ENCODE measurements around the gene CRYBG1. TPM values are rescaled to one million over a fixed set of nuclear protein-coding genes. Genes with fewer than 3 reads are reported as not detected.

CRYBG1 gene
- total RNA-seq, 2 donors from 2014 or later, result 61.0 to 62.4 TPM

GRCh38 chr6:106445508-106445878 lies 85.0 kb downstream of the CRYBG1 start:
- H3K4me1 Mint-ChIP-seq, result peaks cover 11% of the 10 kb centered on the region
- H3K27me3 Mint-ChIP-seq, result peaks cover 40% of the 10 kb centered on the region
- no peak overlapping the region for H3K4me3 Mint-ChIP-seq
- H3K36me3 Mint-ChIP-seq (ENCODE audit: low read depth), result no peaks in the 10 kb centered on the region
- H3K27ac Mint-ChIP-seq, result no peak overlapping the region
- no peak for DNase-seq
- no peak for ATAC-seq
- no peaks in the 10 kb centered on the region for H3K9me3 ChIP-seq (ENCODE audit: control insufficient read depth, low read length, poor library complexity, severe bottlenecking)

- no peaks in the 10 kb centered on the region for H3K36me3 Mint-ChIP-seq (ENCODE audit: low read depth)
- peak; percentile 52 for ATAC-seq
- H3K27me3 Mint-ChIP-seq, result peaks cover 32% of the 10 kb centered on the region
- no peak overlapping the region for H3K27ac Mint-ChIP-seq
- peaks cover 11% of the 10 kb centered on the region for H3K4me1 Mint-ChIP-seq
- no peaks in the 10 kb centered on the region for H3K9me3 ChIP-seq (ENCODE audit: control insufficient read depth, low read length, poor library complexity, severe bottlenecking)
- DNase-seq, result no peak
- no peak overlapping the region for H3K4me3 Mint-ChIP-seq
Measured at GRCh38 chr6:106446287-106446885, 85.9 kb downstream of the CRYBG1 start.

- Mint-ChIP-seq H3K27ac (no peak overlapping the region), H3K27me3 (peaks cover 28% of the 10 kb centered on the region), H3K4me1 (peaks cover 11% of the 10 kb centered on the region), H3K4me3 (no peak overlapping the region), H3K36me3 (ENCODE audit: low read depth) (no peaks in the 10 kb centered on the region)
- DNase-seq, result no peak
- no peaks in the 10 kb centered on the region for H3K9me3 ChIP-seq (ENCODE audit: control insufficient read depth, low read length, poor library complexity, severe bottlenecking)
- ATAC-seq, result no peak
Measured at GRCh38 chr6:106446983-106447382, 86.5 kb downstream of the CRYBG1 start.

DNA sequence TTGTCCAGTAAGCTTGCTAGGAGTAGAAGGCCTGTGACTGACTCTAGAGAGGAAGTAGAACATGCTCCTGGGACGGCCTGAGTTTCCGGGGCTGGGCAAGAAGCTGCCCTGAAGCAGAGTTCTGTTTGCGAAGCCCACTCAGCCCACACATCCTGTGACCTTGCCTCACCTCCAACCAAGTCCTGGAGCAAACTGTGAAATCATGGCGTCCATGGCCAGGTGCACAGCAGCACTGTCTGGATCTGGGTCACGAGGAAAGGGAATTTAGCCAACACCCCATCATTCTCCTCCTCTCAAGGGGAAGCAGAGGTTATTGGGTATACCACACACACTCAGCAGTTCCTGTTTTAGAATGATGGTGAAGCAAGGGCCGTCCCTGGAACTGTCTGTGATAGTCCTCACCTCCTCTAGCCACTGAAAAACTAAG lies 87.5 kb downstream of the CRYBG1 start:
- H3K4me3 Mint-ChIP-seq, result peak overlapping the region; percentile 7
- no peaks in the 10 kb centered on the region for H3K36me3 Mint-ChIP-seq (ENCODE audit: low read depth)
- H3K27me3 Mint-ChIP-seq, result peaks cover 17% of the 10 kb centered on the region
- ATAC-seq (peak; percentile 56), DNase-seq (no peak)
- no peaks in the 10 kb centered on the region for H3K9me3 ChIP-seq (ENCODE audit: control insufficient read depth, low read length, poor library complexity, severe bottlenecking)
- peak overlapping the region; percentile 8 for H3K27ac Mint-ChIP-seq
- H3K4me1 Mint-ChIP-seq, result peaks cover 11% of the 10 kb centered on the region

GRCh38 chr6:106450653-106451052 lies 90.1 kb downstream of the CRYBG1 start:
- no peak for DNase-seq
- no peaks in the 10 kb centered on the region for H3K9me3 ChIP-seq (ENCODE audit: control insufficient read depth, low read length, poor library complexity, severe bottlenecking)
- H3K4me1 Mint-ChIP-seq, result peaks cover 10% of the 10 kb centered on the region
- H3K36me3 Mint-ChIP-seq (ENCODE audit: low read depth), result no peaks in the 10 kb centered on the region
- peaks cover 5% of the 10 kb centered on the region for H3K27me3 Mint-ChIP-seq
- no peak for ATAC-seq
- H3K27ac Mint-ChIP-seq, result no peak overlapping the region
- no peak overlapping the region for H3K4me3 Mint-ChIP-seq

- Mint-ChIP-seq H3K4me3 (no peak overlapping the region), H3K27me3 (peaks cover 5% of the 10 kb centered on the region), H3K36me3 (ENCODE audit: low read depth) (no peaks in the 10 kb centered on the region), H3K27ac (no peak overlapping the region), H3K4me1 (peaks cover 10% of the 10 kb centered on the region)
- ATAC-seq, result no peak
- H3K9me3 ChIP-seq (ENCODE audit: control insufficient read depth, low read length, poor library complexity, severe bottlenecking), result no peaks in the 10 kb centered on the region
- no peak for DNase-seq
Measured at GRCh38 chr6:106451439-106451838, 90.9 kb downstream of the CRYBG1 start.

- no peaks in the 10 kb centered on the region for H3K9me3 ChIP-seq (ENCODE audit: control insufficient read depth, low read length, poor library complexity, severe bottlenecking)
- H3K4me1 Mint-ChIP-seq, result peaks cover 9% of the 10 kb centered on the region
- no peak overlapping the region for H3K27ac Mint-ChIP-seq
- ATAC-seq, result no peak
- no peaks in the 10 kb centered on the region for H3K36me3 Mint-ChIP-seq (ENCODE audit: low read depth)
- no peak for DNase-seq
- no peak overlapping the region for H3K4me3 Mint-ChIP-seq
- H3K27me3 Mint-ChIP-seq, result peaks cover 5% of the 10 kb centered on the region
Measured at GRCh38 chr6:106452628-106453027, 92.1 kb downstream of the CRYBG1 start.

- H3K4me3 Mint-ChIP-seq, result no peak overlapping the region
- H3K27ac Mint-ChIP-seq, result no peak overlapping the region
- H3K4me1 Mint-ChIP-seq, result peaks cover 2% of the 10 kb centered on the region
- H3K9me3 ChIP-seq (ENCODE audit: control insufficient read depth, low read length, poor library complexity, severe bottlenecking), result no peaks in the 10 kb centered on the region
- no peaks in the 10 kb centered on the region for H3K36me3 Mint-ChIP-seq (ENCODE audit: low read depth)
- peaks cover 5% of the 10 kb centered on the region for H3K27me3 Mint-ChIP-seq
- DNase-seq (no peak), ATAC-seq (no peak)
Measured at GRCh38 chr6:106453756-106454367, 93.3 kb downstream of the CRYBG1 start.

DNA sequence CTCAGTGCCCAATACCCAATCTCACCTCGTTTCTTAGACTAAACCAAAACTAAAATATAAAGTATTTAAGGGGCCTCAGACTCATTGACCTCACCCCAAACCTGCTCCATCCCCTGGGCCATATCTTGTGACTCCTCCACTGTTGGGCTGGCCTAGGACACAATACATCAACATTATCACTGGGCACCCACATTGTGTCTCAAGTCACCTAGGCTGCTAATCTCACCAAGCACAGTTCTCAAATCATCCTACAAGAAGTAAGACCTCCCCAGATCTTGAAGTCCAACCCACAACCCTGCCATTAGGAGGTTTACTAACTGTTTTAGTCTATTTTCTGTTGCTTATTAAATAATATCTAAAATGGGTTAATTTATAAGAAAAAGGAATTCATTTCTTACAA lies 96.2 kb downstream of the CRYBG1 start:
- peaks cover 2% of the 10 kb centered on the region for H3K4me1 Mint-ChIP-seq
- no peak for DNase-seq
- no peak overlapping the region for H3K27ac Mint-ChIP-seq
- H3K27me3 Mint-ChIP-seq, result peaks cover 16% of the 10 kb centered on the region
- no peak overlapping the region for H3K4me3 Mint-ChIP-seq
- no peaks in the 10 kb centered on the region for H3K9me3 ChIP-seq (ENCODE audit: control insufficient read depth, low read length, poor library complexity, severe bottlenecking)
- no peaks in the 10 kb centered on the region for H3K36me3 Mint-ChIP-seq (ENCODE audit: low read depth)
- no peak for ATAC-seq

GRCh38 chr6:106458021-106458986 lies 97.8 kb downstream of the CRYBG1 start:
- peaks cover 16% of the 10 kb centered on the region for H3K27me3 Mint-ChIP-seq
- peaks cover 4% of the 10 kb centered on the region for H3K4me1 Mint-ChIP-seq

DNA sequence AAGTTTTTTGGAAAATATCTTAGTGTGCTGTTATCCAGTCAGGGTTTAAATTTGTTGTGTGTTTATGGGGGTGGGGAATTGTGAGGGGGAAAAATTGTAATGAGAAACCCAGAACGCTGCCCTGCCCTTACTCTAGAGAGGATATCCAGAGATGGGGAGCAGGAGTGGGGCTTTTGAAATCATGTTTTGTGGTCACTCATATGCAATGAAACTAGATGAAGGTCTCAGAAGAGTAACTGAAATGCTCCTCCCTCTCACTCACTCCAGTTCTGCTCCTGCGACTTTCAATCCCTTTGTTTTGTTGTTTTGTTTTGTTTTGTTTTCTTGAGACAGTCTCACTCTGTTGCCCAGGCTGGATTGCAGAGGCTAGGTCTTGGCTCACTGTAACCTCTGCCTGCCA lies 100.0 kb downstream of the CRYBG1 start:
- Mint-ChIP-seq H3K4me3 (no peak overlapping the region), H3K27ac (no peak overlapping the region), H3K4me1 (peaks cover 2% of the 10 kb centered on the region), H3K36me3 (ENCODE audit: low read depth) (peaks cover 2% of the 10 kb centered on the region), H3K27me3 (peaks cover 21% of the 10 kb centered on the region)
- no peaks in the 10 kb centered on the region for H3K9me3 ChIP-seq (ENCODE audit: control insufficient read depth, low read length, poor library complexity, severe bottlenecking)
- ATAC-seq, result no peak
- no peak for DNase-seq

More at GRCh38 chr6:106458021-106458986, 97.8 kb downstream of the CRYBG1 start:
- peaks cover 2% of the 10 kb centered on the region for H3K36me3 Mint-ChIP-seq (ENCODE audit: low read depth)
- DNase-seq (no peak), ATAC-seq (no peak)
- H3K9me3 ChIP-seq (ENCODE audit: control insufficient read depth, low read length, poor library complexity, severe bottlenecking), result no peaks in the 10 kb centered on the region
- no peak overlapping the region for H3K4me3 Mint-ChIP-seq
- no peak overlapping the region for H3K27ac Mint-ChIP-seq

GRCh38 chr6:106461084-106461483 lies 100.6 kb downstream of the CRYBG1 start:
- H3K36me3 Mint-ChIP-seq (ENCODE audit: low read depth), result peaks cover 2% of the 10 kb centered on the region
- peaks cover 24% of the 10 kb centered on the region for H3K27me3 Mint-ChIP-seq
- ATAC-seq (no peak), DNase-seq (no peak)
- no peak overlapping the region for H3K27ac Mint-ChIP-seq
- no peak overlapping the region for H3K4me3 Mint-ChIP-seq
- peaks cover 2% of the 10 kb centered on the region for H3K4me1 Mint-ChIP-seq
- no peaks in the 10 kb centered on the region for H3K9me3 ChIP-seq (ENCODE audit: control insufficient read depth, low read length, poor library complexity, severe bottlenecking)

GRCh38 chr6:106462923-106463557 lies 102.5 kb downstream of the CRYBG1 start:
- H3K27ac Mint-ChIP-seq, result no peak overlapping the region
- no peak overlapping the region for H3K4me3 Mint-ChIP-seq
- H3K4me1 Mint-ChIP-seq, result peaks cover 2% of the 10 kb centered on the region
- H3K27me3 Mint-ChIP-seq, result peaks cover 42% of the 10 kb centered on the region
- no peak for DNase-seq
- H3K9me3 ChIP-seq (ENCODE audit: control insufficient read depth, low read length, poor library complexity, severe bottlenecking), result no peaks in the 10 kb centered on the region
- peaks cover 9% of the 10 kb centered on the region for H3K36me3 Mint-ChIP-seq (ENCODE audit: low read depth)
- no peak for ATAC-seq
